Caco-2 (cell line): ENCODE measurements around the gene PSMG3. TPM values are rescaled to one million over a fixed set of nuclear protein-coding genes. Genes with fewer than 3 reads are reported as not detected.

ENCODE experiments used
- BruUV-seq: library from RNA; stranded (reverse); fragments of 400-500 nt; replicated peaks from 2 replicates; lab custom pipeline; 2021; lab: Mats Ljungman, UMichigan
- CTCF ChIA-PET: fragments of 300-600 bp; sonication (Branson Sonifier 250); formaldehyde crosslinking; loops from one replicate; lab custom pipeline; 2022; ENCODE audit warnings: antibody characterized with exemption; lab: Charles Lee
- POLR2A ChIA-PET: fragments of 300-600 bp; sonication (Branson Sonifier 250); formaldehyde crosslinking; loops from one replicate; lab custom pipeline; 2022; ENCODE audit warnings: antibody characterized with exemption; lab: Charles Lee
- DNase-seq, 2 experiments: peaks; one replicate each; pipeline versions ENCODE4 v3.0.0 to v3.0.0-alpha.2; 2020 to 2022
- H3K27me3 ChIP-seq: replicated peaks from 2 replicates; pipeline ENCODE4 v1.6.0; 2011; ENCODE audit warnings: low read length; ENCODE audit not compliant: control insufficient read depth, insufficient read depth
- H3K36me3 ChIP-seq: 2 replicates; pipeline ENCODE4 v1.5.1; 2011; ENCODE audit warnings: low read length; ENCODE audit not compliant: control insufficient read depth, insufficient read depth
- H3K4me1 ChIP-seq: fragments of 250-450 bp; sonication (Bioruptor Pico); 2 replicates; pipeline ENCODE4 v1.5.1; 2020; ENCODE audit warnings: mild to moderate bottlenecking
- H3K4me3 ChIP-seq: 2 replicates; pipeline ENCODE4 v1.5.1; 2011; ENCODE audit warnings: low read depth, mild to moderate bottlenecking, control low read depth, low read length
- H3K9me3 ChIP-seq: fragments of 250-450 bp; sonication (Bioruptor Pico); 2 replicates; pipeline ENCODE4 v1.5.1; 2020; ENCODE audit warnings: mild to moderate bottlenecking, moderate library complexity
- H3K27ac Mint-ChIP-seq: one replicate; pipeline ENCODE4 v1.8.0; 2022; ENCODE audit warnings: mixed read lengths; ENCODE audit not compliant: unreplicated experiment
- H3K27me3 Mint-ChIP-seq: one replicate; pipeline ENCODE4 v1.8.0; 2022; ENCODE audit warnings: mixed read lengths; ENCODE audit not compliant: insufficient read depth, unreplicated experiment
- H3K36me3 Mint-ChIP-seq: one replicate; pipeline ENCODE4 v1.8.0; 2022; ENCODE audit warnings: mild to moderate bottlenecking, mixed read lengths; ENCODE audit not compliant: insufficient read depth, unreplicated experiment
- H3K4me1 Mint-ChIP-seq: one replicate; pipeline ENCODE4 v1.8.0; 2022; ENCODE audit warnings: low read depth, mixed read lengths; ENCODE audit not compliant: unreplicated experiment
- H3K4me3 Mint-ChIP-seq: one replicate; pipeline ENCODE4 v1.8.0; 2022; ENCODE audit warnings: mild to moderate bottlenecking, moderate library complexity, mixed read lengths; ENCODE audit not compliant: unreplicated experiment
- H3K9me3 Mint-ChIP-seq: one replicate; pipeline ENCODE4 v1.8.0; 2022; ENCODE audit warnings: mixed read lengths; ENCODE audit not compliant: unreplicated experiment
- CTCF ChIP-seq, 2 experiments: fragments of 200-600 bp in 1 of 2; IDR thresholded peaks; 1 replicate in 1 of 2; 2 replicates in 1 of 2; pipeline versions ENCODE4 v1.5.1 to v1.8.0; 2011 to 2022; ENCODE audit warnings: antibody characterized with exemption in 1 of 2, control low read depth in 1 of 2, inconsistent platforms in 1 of 2, low read depth in 1 of 2, low read length in 1 of 2, mild to moderate bottlenecking in 1 of 2, moderate library complexity in 1 of 2; ENCODE audit not compliant: insufficient read depth in 1 of 2, severe bottlenecking in 1 of 2, unreplicated experiment in 1 of 2
- intact Hi-C: fragments of 100-400 bp; cut with micrococcal nuclease; formaldehyde crosslinking; loops from one replicate; pipeline ENCODE4 v1.10.0; 2022; ENCODE audit not compliant: unreplicated experiment
- total RNA-seq: library from RNA; stranded (reverse); gene quantifications from 2 replicates; pipeline ENCODE4 v1.2.3, GENCODE V29; 2022

The PSMG3 gene
- total RNA-seq, 1 experiment from 2014 or later = 35.1 TPM

DNA sequence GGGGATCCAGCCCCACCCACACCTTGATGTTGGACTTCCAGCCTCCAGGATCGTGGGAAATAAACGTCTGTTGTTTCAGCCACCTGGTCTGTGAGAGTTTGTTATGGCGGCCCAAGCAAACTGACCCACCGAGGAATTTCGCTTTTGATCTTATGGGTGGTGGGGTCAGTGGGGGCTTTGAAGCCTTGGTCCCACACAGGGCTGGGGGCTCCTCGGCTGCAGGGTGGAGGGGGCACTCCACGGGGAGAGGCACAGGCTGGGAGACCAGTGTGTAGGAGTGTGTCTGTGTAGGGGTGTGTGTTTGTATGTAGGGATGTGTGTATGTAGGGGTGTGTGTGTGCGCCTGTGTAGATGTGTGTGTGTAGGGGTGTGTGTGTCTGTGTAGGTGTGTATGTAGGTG is 48.1 kb upstream of the PSMG3 start:
- no peak overlapping the region for H3K4me3 Mint-ChIP-seq
- Histone ChIP-seq H3K4me3 (no peak overlapping the region), H3K9me3 (peaks cover 8% of the 10 kb centered on the region), H3K27me3 (no peaks in the 10 kb centered on the region; the same call in 1 of the 2 replicates), H3K36me3 (no peaks in the 10 kb centered on the region), H3K4me1 (no peaks in the 10 kb centered on the region)
- DNase-seq = no peak
- TF ChIP-seq CTCF (IDR thresholded peaks at IDR 0.05; ENCODE audit: insufficient read depth in 1 of 2, low read depth in 1 of 2, low read length in 1 of 2, severe bottlenecking in 1 of 2, unreplicated experiment in 1 of 2) = no peak
- no peaks in the 10 kb centered on the region for H3K36me3 Mint-ChIP-seq
- no peak overlapping the region for H3K27ac Mint-ChIP-seq
- intact Hi-C loops = no loop called here
- H3K4me1 Mint-ChIP-seq = no peaks in the 10 kb centered on the region
- BruUV-seq = no TSS peak
- ChIA-PET POLR2A (no interaction called here), CTCF (no interaction called here)
- peaks cover 20% of the 10 kb centered on the region for H3K9me3 Mint-ChIP-seq
- no peaks in the 10 kb centered on the region for H3K27me3 Mint-ChIP-seq

DNA sequence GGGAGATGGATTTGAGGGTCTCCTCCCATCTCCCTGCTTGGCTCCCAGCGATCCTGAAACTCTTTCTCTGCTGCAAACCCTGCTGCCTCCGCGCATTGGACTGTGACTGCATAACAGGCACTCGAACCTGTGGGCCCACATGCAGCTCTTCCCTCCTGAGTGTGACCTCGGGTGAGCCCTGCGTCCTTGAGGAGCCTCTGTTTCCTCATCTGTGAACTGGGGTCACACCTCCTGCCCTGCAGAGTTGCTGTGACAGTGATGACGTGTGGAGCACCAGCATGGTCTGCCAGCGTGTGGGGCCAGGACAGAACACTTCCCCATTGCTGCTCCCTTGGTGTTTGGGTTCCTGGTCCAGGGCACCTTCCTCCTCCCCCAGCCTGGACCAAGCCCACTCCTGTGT is 46.9 kb upstream of the PSMG3 start:
- Mint-ChIP-seq H3K27ac (no peak overlapping the region), H3K36me3 (no peaks in the 10 kb centered on the region), H3K27me3 (no peaks in the 10 kb centered on the region), H3K9me3 (peaks cover 20% of the 10 kb centered on the region), H3K4me3 (no peak overlapping the region), H3K4me1 (no peaks in the 10 kb centered on the region)
- no peak for DNase-seq
- no peak overlapping the region for H3K4me3 ChIP-seq
- H3K27me3 ChIP-seq = no peaks in the 10 kb centered on the region; the same call in 1 of the 2 replicates
- ChIA-PET CTCF (interaction anchor here (0.7 kb wide), 1 partner anchor 15 kb away, joined by 10 read pairs; no protein-coding TSS in a partner anchor), POLR2A (no interaction called here)
- peaks cover 8% of the 10 kb centered on the region for H3K9me3 ChIP-seq
- H3K4me1 ChIP-seq = no peaks in the 10 kb centered on the region
- intact Hi-C loops = no loop called here
- no peak for TF ChIP-seq CTCF (IDR thresholded peaks at IDR 0.05; ENCODE audit: insufficient read depth in 1 of 2, low read depth in 1 of 2, low read length in 1 of 2, severe bottlenecking in 1 of 2, unreplicated experiment in 1 of 2)
- H3K36me3 ChIP-seq = no peaks in the 10 kb centered on the region
- no TSS peak for BruUV-seq

GRCh38 chr7:1611708-1612241 is 41.9 kb upstream of the PSMG3 start:
- peaks cover 13% of the 10 kb centered on the region for H3K27me3 Mint-ChIP-seq

More at GRCh38 chr7:1611708-1612241, 41.9 kb upstream of the PSMG3 start:
- DNase-seq = no peak
- POLR2A ChIA-PET = interaction anchor here (0.6 kb wide), 1 partner anchor 474 kb away, joined by 4 read pairs; a partner anchor contains a TSS
- no peaks in the 10 kb centered on the region for H3K36me3 Mint-ChIP-seq
- no TSS peak for BruUV-seq
- TF ChIP-seq CTCF (IDR thresholded peaks at IDR 0.05; ENCODE audit: insufficient read depth in 1 of 2, low read depth in 1 of 2, low read length in 1 of 2, severe bottlenecking in 1 of 2, unreplicated experiment in 1 of 2) = no peak
- Histone ChIP-seq H3K4me1 (no peaks in the 10 kb centered on the region), H3K36me3 (no peaks in the 10 kb centered on the region), H3K27me3 (no peaks in the 10 kb centered on the region; the same call in 1 of the 2 replicates), H3K9me3 (peaks cover under 1% of the 10 kb centered on the region; the same call in 1 of the 2 replicates), H3K4me3 (no peak overlapping the region)
- H3K9me3 Mint-ChIP-seq = no peaks in the 10 kb centered on the region
- H3K4me3 Mint-ChIP-seq = no peak overlapping the region
- no peaks in the 10 kb centered on the region for H3K4me1 Mint-ChIP-seq
- CTCF ChIA-PET = interaction anchor here (0.5 kb wide), 2 partner anchors 53 to 117 kb away, joined by 3 read pairs; no protein-coding TSS in a partner anchor
- no peak overlapping the region for H3K27ac Mint-ChIP-seq
- intact Hi-C loops = no loop called here
